Rectal smooth muscle tissue (tissue), 1 donor: Measurements from ENCODE around the gene FOXF2.

Experiments used
- H3K27ac ChIP-seq: one replicate; pipeline ENCODE4 v1.7.0; 2013; ENCODE audit warnings: low read depth, low read length, inconsistent platforms
- H3K27me3 ChIP-seq: one replicate; pipeline ENCODE4 v1.7.0; 2013; ENCODE audit warnings: low read length; ENCODE audit not compliant: control insufficient read depth, insufficient read depth
- H3K36me3 ChIP-seq: one replicate; pipeline ENCODE4 v1.7.0; 2013; ENCODE audit warnings: low read length; ENCODE audit not compliant: control insufficient read depth, insufficient read depth
- H3K4me1 ChIP-seq: one replicate; pipeline ENCODE4 v1.7.0; 2013; ENCODE audit warnings: low read length; ENCODE audit not compliant: control insufficient read depth, insufficient read depth
- H3K4me3 ChIP-seq: one replicate; pipeline ENCODE4 v1.7.0; 2013; ENCODE audit warnings: low read length
- H3K9ac ChIP-seq: one replicate; pipeline ENCODE4 v1.7.0; 2013; ENCODE audit warnings: low read length

FOXF2 gene

GRCh38 chr6:1380625-1381427, 8.6 kb upstream of the FOXF2 start:
- Histone ChIP-seq H3K4me1 (peaks cover 4% of the 10 kb centered on the region), H3K36me3 (no peaks in the 10 kb centered on the region), H3K4me3 (no peak overlapping the region), H3K27me3 (peaks cover 50% of the 10 kb centered on the region), H3K27ac (no peak overlapping the region), H3K9ac (no peak overlapping the region)

- Histone ChIP-seq H3K27ac (peak overlapping the region; percentile 86), H3K4me3 (peak overlapping the region; percentile 58), H3K4me1 (peaks cover 4% of the 10 kb centered on the region), H3K36me3 (no peaks in the 10 kb centered on the region), H3K27me3 (peaks cover 50% of the 10 kb centered on the region), H3K9ac (no peak overlapping the region)
These were observed 7.7 kb upstream of the FOXF2 start for GRCh38 chr6:1381481-1382330.

GRCh38 chr6:1382331-1382882, 7.0 kb upstream of the FOXF2 start:
- H3K4me1 ChIP-seq: peaks cover 4% of the 10 kb centered on the region
- no peak overlapping the region for H3K9ac ChIP-seq
- H3K27ac ChIP-seq: peak overlapping the region; percentile 86
- H3K4me3 ChIP-seq: peak overlapping the region; percentile 41
- H3K27me3 ChIP-seq: peaks cover 50% of the 10 kb centered on the region
- H3K36me3 ChIP-seq: no peaks in the 10 kb centered on the region

DNA sequence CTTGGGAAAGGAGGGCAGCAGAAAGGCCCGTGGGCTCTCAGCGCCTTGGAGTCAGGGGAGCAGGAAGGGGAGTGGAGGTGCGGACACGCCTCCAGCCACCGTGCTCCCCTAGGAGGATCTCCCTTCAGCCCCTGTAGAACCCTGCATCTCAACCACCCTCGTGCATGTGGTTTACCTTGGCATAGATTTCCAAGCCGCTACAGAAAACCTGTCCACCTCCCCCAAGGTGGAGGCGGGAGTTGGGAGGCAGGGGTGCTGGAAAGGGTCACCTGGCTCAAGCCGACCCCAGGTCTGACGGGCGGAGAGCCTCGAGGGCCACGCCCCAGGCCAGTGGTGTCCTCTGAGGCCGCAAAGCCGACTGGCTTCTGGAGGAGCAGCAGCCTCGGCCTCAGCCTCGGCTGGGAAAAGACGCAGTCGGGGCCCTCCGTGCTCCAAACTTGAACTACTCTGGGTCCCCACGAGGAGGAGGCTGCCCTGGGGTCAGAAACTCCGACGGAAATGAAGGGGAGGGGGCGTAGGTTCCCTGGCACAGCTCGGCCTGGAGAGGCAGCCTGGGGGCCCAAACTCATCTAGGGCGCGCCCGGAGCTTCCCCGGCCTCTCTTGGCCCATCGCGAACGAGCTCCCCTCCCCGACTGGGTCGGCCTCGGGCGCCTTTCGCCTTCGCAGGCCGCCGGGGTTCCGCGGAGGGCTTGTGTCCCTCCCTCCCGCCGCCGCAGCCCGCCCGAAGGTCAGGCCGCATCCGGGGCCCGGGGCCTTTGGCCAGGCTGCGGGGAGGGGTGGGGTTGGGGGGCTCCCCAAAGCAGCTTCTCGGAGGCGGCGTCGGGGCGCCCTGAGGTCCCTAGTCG, 6.3 kb upstream of the FOXF2 start:
- Histone ChIP-seq H3K9ac (no peak overlapping the region), H3K27ac (peak overlapping the region; percentile 86), H3K36me3 (no peaks in the 10 kb centered on the region), H3K4me1 (peaks cover 4% of the 10 kb centered on the region), H3K4me3 (peak overlapping the region; percentile 5), H3K27me3 (peaks cover 48% of the 10 kb centered on the region)

DNA sequence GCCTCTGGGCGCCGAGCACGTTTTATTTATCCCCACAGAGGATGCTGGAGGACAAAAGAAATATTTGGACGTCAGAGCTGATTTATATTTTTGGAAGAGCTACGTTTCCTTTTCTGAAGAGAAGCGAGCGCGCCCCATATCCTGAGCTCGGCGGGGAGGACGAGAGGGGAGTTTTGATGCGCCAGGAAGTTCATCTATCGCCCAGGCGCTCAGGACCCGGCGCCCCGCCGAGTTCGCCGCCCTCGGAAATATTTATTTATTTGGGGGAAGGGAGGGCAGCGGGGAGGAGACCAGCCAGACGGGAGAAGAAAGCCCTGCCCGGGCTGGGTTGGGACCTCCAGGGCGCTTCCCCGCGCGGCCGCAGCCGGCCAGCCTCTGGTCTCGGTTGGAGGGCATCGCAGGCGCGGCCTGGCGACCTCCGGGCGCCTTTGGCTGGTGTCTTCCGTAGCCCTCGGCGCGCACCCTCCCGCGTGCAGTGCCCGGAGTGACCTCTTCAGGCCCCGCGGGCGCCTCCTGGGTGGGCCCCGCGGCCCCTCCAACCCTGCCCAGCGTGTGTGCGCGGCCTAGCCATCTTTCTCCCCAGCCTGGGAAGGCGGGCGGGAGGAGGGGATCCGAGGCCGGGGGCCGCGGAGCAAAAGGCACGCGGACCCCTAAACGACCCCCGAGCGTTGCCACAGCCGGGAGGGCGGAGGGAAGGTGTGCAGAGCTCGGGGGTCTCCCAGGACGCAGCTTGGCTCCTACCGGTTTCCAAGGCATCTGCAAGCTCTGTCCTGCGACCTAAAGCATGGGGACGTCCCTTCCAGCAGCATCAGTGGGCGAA, 5.4 kb upstream of the FOXF2 start:
- Histone ChIP-seq H3K4me3 (peak overlapping the region; percentile 46), H3K9ac (no peak overlapping the region), H3K27ac (peak overlapping the region; percentile 86), H3K27me3 (peaks cover 39% of the 10 kb centered on the region), H3K36me3 (no peaks in the 10 kb centered on the region), H3K4me1 (peaks cover 4% of the 10 kb centered on the region)

DNA sequence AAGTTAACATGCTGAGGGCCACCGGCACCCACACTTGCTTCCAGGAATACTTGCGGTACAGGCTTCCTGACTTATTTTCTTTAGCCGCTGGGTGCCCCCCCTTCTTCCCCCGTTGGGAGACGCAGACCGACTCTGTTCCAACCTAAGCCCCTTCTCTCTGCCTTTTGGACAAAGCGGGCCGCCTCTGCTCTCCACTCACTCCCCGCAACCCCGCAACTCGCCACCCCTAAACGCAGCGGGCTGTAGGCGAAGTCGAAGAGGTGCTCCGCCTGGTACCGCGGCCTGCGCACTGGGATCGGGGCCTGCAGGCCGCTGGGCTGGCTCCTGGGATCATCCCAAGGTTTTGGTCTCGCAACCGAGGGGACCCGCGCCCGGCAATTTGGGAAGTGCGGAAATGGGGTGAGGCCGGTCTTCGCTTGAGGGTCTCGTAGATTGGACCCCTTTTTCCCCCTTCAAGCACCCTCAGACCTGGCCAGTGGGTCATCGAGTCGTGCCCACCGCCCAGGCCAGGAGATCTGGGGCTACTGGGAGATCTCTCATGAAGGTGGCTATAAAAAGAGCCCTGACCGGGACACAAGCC, 4.7 kb upstream of the FOXF2 start:
- H3K27me3 ChIP-seq: peaks cover 37% of the 10 kb centered on the region
- peaks cover 4% of the 10 kb centered on the region for H3K4me1 ChIP-seq
- H3K27ac ChIP-seq: peak overlapping the region; percentile 86
- no peak overlapping the region for H3K9ac ChIP-seq
- no peaks in the 10 kb centered on the region for H3K36me3 ChIP-seq
- H3K4me3 ChIP-seq: peak overlapping the region; percentile 46

DNA sequence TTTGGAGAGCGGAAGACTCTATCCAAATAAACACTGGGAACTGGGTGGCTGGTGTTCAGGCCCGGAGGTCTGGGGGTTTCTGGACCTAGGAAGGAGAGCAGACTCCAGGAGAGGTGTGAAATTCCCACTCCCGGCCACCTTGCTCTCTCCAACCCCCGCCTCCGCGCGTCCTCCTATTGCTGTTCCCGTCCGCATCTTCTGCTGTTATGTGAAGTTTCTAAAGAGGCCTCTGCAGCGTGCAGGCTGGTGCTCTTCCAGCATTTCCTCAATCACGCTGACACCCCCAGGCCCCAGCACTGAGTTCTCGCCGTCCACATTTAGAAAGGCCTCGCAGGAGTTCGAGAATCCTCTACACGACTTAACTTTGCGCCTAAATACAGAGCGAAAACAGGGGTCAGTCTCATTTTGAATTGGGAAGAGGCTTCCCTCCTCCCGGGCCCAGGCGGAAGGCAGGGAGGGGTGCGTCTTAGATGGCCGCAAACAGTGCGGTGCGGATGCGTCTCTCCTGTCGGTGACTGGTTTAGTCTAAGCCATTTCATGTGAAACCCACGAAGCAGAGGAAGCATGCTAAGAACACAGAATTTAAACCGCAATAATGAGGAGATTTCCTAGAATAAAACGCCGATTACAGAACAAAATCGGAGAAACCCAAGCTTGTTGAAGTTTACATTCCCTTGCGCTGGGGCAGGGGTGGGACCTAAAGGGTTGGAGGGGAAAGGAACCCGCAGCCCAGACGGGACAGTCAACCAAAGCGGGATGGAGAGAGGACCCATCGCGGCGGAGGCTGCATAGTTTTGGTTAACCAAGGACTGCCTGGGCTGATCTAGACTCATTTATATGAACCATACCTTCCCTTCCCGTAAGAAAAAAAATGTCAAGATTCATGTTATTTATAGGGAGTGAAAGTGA, 4.0 kb upstream of the FOXF2 start:
- H3K4me1 ChIP-seq: peaks cover 4% of the 10 kb centered on the region
- peak overlapping the region; percentile 86 for H3K27ac ChIP-seq

DNA sequence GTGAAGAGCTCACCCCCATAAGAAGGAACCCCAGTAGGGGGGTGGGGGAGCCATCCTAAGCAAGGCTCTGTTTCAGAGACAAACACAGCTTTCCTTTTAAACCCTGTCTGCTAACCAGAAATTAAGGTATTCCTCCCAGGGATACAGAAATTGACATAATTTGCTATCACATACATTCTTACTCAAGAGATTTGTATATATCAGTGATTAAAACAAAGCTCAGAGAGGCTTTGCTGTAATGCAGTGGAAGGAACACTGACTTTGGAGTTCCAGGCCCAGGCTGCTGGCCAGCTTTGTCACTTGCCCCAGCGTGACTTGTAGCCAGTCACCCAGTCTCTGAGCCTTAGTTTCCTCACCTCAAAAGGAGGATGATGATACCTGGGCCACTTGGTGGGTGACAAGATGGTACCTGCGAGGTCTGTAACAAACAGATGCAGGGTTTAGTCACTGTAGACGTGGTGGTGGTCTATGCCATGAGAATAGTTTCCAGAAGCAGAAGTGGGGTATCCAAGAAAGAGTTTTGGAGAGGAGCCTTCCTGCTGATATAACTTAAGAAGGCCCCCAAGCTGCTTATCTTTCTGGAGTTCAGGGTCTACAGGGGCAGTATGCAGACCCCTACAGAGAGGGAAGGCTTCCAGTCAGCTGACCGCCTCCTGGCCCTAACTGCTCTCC, 3.2 kb upstream of the FOXF2 start:
- H3K9ac ChIP-seq: no peak overlapping the region
- H3K27ac ChIP-seq: peak overlapping the region; percentile 86
- H3K36me3 ChIP-seq: no peaks in the 10 kb centered on the region
- peaks cover 4% of the 10 kb centered on the region for H3K4me1 ChIP-seq
- peak overlapping the region; percentile 9 for H3K4me3 ChIP-seq
- peaks cover 28% of the 10 kb centered on the region for H3K27me3 ChIP-seq

More for the DNA sequence above, 4.0 kb upstream of the FOXF2 start:
- Histone ChIP-seq H3K4me3 (peak overlapping the region; percentile 21), H3K9ac (no peak overlapping the region), H3K36me3 (no peaks in the 10 kb centered on the region), H3K27me3 (peaks cover 35% of the 10 kb centered on the region)

GRCh38 chr6:1387538-1387875, 1.9 kb upstream of the FOXF2 start:
- Histone ChIP-seq H3K36me3 (no peaks in the 10 kb centered on the region), H3K4me3 (peak overlapping the region; percentile 7), H3K4me1 (peaks cover 4% of the 10 kb centered on the region), H3K27me3 (peaks cover 27% of the 10 kb centered on the region), H3K27ac (peak overlapping the region; percentile 86), H3K9ac (no peak overlapping the region)
